Stimulated activated naive CD8-positive, alpha-beta T cell treated with anti-CD3 and anti-CD28 coated beads, Interleukin-15, Interleukin-2, amounts not matched to agents 100 U/mL and 50 U/mL, for 24 hours (primary cell): ENCODE data around the gene NRP2.

Experiments used
- ATAC-seq: fragments of 150-1000 bp; cut with Tn5 transposase; one replicate; pipeline ENCODE4 v1.10.0; 2021
- DNase-seq: peaks from one replicate; pipeline ENCODE4 v3.0.0; 2021

The NRP2 gene

GRCh38 chr2:205732314-205732713 is 50.0 kb downstream of the NRP2 start:
- ATAC-seq (no peak), DNase-seq (no peak)

GRCh38 chr2:205733082-205733481 is 50.8 kb downstream of the NRP2 start:
- no peak for DNase-seq
- ATAC-seq = no peak

GRCh38 chr2:205733648-205734047 is 51.3 kb downstream of the NRP2 start:
- DNase-seq (no peak), ATAC-seq (no peak)

- DNase-seq (no peak), ATAC-seq (no peak)
Measured at GRCh38 chr2:205734436-205735037, 52.2 kb downstream of the NRP2 start.

- ATAC-seq (no peak), DNase-seq (no peak)
Measured at GRCh38 chr2:205738117-205738968, 56.0 kb downstream of the NRP2 start.

GRCh38 chr2:205739620-205740019 is 57.3 kb downstream of the NRP2 start:
- no peak for ATAC-seq
- no peak for DNase-seq

- DNase-seq (no peak), ATAC-seq (no peak)
Measured at GRCh38 chr2:205740381-205740780, 58.1 kb downstream of the NRP2 start.

- ATAC-seq (no peak), DNase-seq (no peak)
Measured at GRCh38 chr2:205741256-205741978, 59.1 kb downstream of the NRP2 start.

- no peak for ATAC-seq
- DNase-seq = no peak
Measured at GRCh38 chr2:205743137-205743536, 60.8 kb downstream of the NRP2 start.

- ATAC-seq (no peak), DNase-seq (no peak)
Measured at GRCh38 chr2:205744074-205744591, 61.8 kb downstream of the NRP2 start.

GRCh38 chr2:205745661-205746419 is 63.5 kb downstream of the NRP2 start:
- ATAC-seq = no peak
- DNase-seq = no peak

GRCh38 chr2:205746420-205746785 is 64.1 kb downstream of the NRP2 start:
- ATAC-seq (no peak), DNase-seq (no peak)

- DNase-seq = no peak
- ATAC-seq = no peak
Measured at GRCh38 chr2:205747829-205748386, 65.6 kb downstream of the NRP2 start.

- DNase-seq (no peak), ATAC-seq (peak; percentile 8)
Measured at GRCh38 chr2:205748639-205749038, 66.3 kb downstream of the NRP2 start.

GRCh38 chr2:205749078-205749477 is 66.8 kb downstream of the NRP2 start:
- ATAC-seq = no peak
- DNase-seq = no peak

GRCh38 chr2:205750797-205751196 is 68.5 kb downstream of the NRP2 start:
- no peak for ATAC-seq
- no peak for DNase-seq

- DNase-seq = no peak
- no peak for ATAC-seq
Measured at GRCh38 chr2:205751569-205752031, 69.3 kb downstream of the NRP2 start.

- ATAC-seq (no peak), DNase-seq (no peak)
Measured at GRCh38 chr2:205752296-205752820, 70.1 kb downstream of the NRP2 start.

- no peak for ATAC-seq
Measured at GRCh38 chr2:205752924-205753323, 70.6 kb downstream of the NRP2 start.

GRCh38 chr2:205754285-205754923 is 72.1 kb downstream of the NRP2 start:
- no peak for DNase-seq
- no peak for ATAC-seq

More at GRCh38 chr2:205752924-205753323, 70.6 kb downstream of the NRP2 start:
- no peak for DNase-seq

GRCh38 chr2:205754924-205755321 is 72.6 kb downstream of the NRP2 start:
- ATAC-seq (no peak), DNase-seq (no peak)
